Parathyroid adenoma (tissue), 2 donors: Measurements from ENCODE around the gene ARMC9.

Experiments
- H2AFZ ChIP-seq: fragments of 300-600 bp; sonication (generic); one replicate; pipeline ENCODE4 v1.7.0; 2017; ENCODE audit warnings: antibody characterized with exemption, mild to moderate bottlenecking
- H3K27ac ChIP-seq: fragments of 300-600 bp; sonication (generic); one replicate; pipeline ENCODE4 v1.7.0; 2017
- H3K27me3 ChIP-seq: fragments of 300-600 bp; sonication (generic); one replicate; pipeline ENCODE4 v1.7.0; 2017; ENCODE audit warnings: low read length; ENCODE audit not compliant: control insufficient read depth, insufficient read depth
- H3K36me3 ChIP-seq: fragments of 300-600 bp; sonication (generic); one replicate; pipeline ENCODE4 v1.7.0; 2017; ENCODE audit warnings: low read length; ENCODE audit not compliant: control insufficient read depth, insufficient read depth
- H3K4me1 ChIP-seq: fragments of 300-600 bp; sonication (generic); one replicate; pipeline ENCODE4 v1.7.0; 2017; ENCODE audit warnings: control low read depth
- H3K4me2 ChIP-seq: fragments of 300-600 bp; sonication (generic); one replicate; pipeline ENCODE4 v1.7.0; 2017; ENCODE audit warnings: low read length
- H3K4me3 ChIP-seq: fragments of 300-600 bp; sonication (generic); one replicate; pipeline ENCODE4 v1.7.0; 2017; ENCODE audit warnings: low read depth, low read length
- H3K79me2 ChIP-seq: fragments of 300-600 bp; sonication (generic); one replicate; pipeline ENCODE4 v1.7.0; 2017; ENCODE audit warnings: control low read depth
- H3K9ac ChIP-seq: fragments of 300-600 bp; sonication (generic); one replicate; pipeline ENCODE4 v1.7.0; 2017; ENCODE audit warnings: mild to moderate bottlenecking
- H3K9me3 ChIP-seq: fragments of 300-600 bp; sonication (generic); one replicate; pipeline ENCODE4 v1.7.0; 2017; ENCODE audit warnings: low read length; ENCODE audit not compliant: control insufficient read depth
- TF ChIP-seq, protein P1 (sequence below): fragments of 300-600 bp; sonication (generic); IDR thresholded peaks from one replicate; pipeline ENCODE4 v1.7.0; 2017; ENCODE audit warnings: antibody characterized with exemption, mild to moderate bottlenecking
- donor health status: primary hyperparathyroidism.

ARMC9 gene

DNA sequence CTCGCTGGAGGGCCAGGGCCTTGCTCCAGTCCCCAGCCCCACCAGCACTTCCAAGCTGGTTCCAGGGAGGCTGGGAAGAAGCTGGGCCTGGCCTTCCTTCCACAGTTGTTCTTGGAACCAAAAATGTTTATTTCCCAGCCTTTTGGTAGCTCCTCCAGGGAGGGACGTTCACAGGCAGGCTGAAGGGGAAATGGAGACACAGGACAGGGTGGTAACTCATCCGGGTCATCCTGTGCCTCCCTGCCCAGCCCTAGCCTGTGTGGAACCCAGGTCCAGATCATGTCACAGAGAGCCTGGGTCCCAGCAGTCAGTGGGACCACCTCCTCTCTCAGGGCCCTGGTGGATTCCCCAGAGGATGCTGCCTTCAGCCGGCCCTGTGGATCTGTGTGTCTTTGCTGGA is 12.5 kb upstream of the ARMC9 start:
- Histone ChIP-seq H3K79me2 (no peaks in the 10 kb centered on the region), H2AFZ (no peak overlapping the region), H3K27ac (no peak overlapping the region), H3K9me3 (no peaks in the 10 kb centered on the region), H3K9ac (no peak overlapping the region), H3K4me2 (no peak overlapping the region), H3K4me3 (no peak overlapping the region), H3K36me3 (no peaks in the 10 kb centered on the region), H3K27me3 (no peaks in the 10 kb centered on the region), H3K4me1 (peaks cover 7% of the 10 kb centered on the region)
- TF ChIP-seq, protein P1, sequence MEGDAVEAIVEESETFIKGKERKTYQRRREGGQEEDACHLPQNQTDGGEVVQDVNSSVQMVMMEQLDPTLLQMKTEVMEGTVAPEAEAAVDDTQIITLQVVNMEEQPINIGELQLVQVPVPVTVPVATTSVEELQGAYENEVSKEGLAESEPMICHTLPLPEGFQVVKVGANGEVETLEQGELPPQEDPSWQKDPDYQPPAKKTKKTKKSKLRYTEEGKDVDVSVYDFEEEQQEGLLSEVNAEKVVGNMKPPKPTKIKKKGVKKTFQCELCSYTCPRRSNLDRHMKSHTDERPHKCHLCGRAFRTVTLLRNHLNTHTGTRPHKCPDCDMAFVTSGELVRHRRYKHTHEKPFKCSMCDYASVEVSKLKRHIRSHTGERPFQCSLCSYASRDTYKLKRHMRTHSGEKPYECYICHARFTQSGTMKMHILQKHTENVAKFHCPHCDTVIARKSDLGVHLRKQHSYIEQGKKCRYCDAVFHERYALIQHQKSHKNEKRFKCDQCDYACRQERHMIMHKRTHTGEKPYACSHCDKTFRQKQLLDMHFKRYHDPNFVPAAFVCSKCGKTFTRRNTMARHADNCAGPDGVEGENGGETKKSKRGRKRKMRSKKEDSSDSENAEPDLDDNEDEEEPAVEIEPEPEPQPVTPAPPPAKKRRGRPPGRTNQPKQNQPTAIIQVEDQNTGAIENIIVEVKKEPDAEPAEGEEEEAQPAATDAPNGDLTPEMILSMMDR: no peak

GRCh38 chr2:231186325-231186724 is 12.1 kb upstream of the ARMC9 start:
- H3K4me1 ChIP-seq: peaks cover 7% of the 10 kb centered on the region
- TF ChIP-seq, protein P1: no peak
- no peaks in the 10 kb centered on the region for H3K36me3 ChIP-seq
- no peak overlapping the region for H3K27ac ChIP-seq
- no peak overlapping the region for H3K4me3 ChIP-seq
- no peaks in the 10 kb centered on the region for H3K79me2 ChIP-seq
- no peaks in the 10 kb centered on the region for H3K9me3 ChIP-seq
- H3K27me3 ChIP-seq: no peaks in the 10 kb centered on the region
- H3K9ac ChIP-seq: no peak overlapping the region
- no peak overlapping the region for H2AFZ ChIP-seq
- no peak overlapping the region for H3K4me2 ChIP-seq

GRCh38 chr2:231187736-231188505 is 10.5 kb upstream of the ARMC9 start:
- Histone ChIP-seq H3K27ac (no peak overlapping the region), H3K4me1 (no peaks in the 10 kb centered on the region), H3K36me3 (no peaks in the 10 kb centered on the region), H3K9me3 (no peaks in the 10 kb centered on the region), H3K79me2 (no peaks in the 10 kb centered on the region), H3K4me3 (no peak overlapping the region), H2AFZ (no peak overlapping the region), H3K27me3 (no peaks in the 10 kb centered on the region), H3K4me2 (no peak overlapping the region), H3K9ac (no peak overlapping the region)
- TF ChIP-seq, protein P1: no peak

- Histone ChIP-seq H3K4me2 (no peak overlapping the region), H3K9me3 (no peaks in the 10 kb centered on the region), H3K4me3 (no peak overlapping the region), H2AFZ (no peak overlapping the region), H3K36me3 (no peaks in the 10 kb centered on the region), H3K9ac (no peak overlapping the region), H3K27ac (no peak overlapping the region), H3K27me3 (no peaks in the 10 kb centered on the region), H3K4me1 (no peaks in the 10 kb centered on the region), H3K79me2 (no peaks in the 10 kb centered on the region)
- TF ChIP-seq, protein P1: no peak
Observed at GRCh38 chr2:231188506-231189170, 9.8 kb upstream of the ARMC9 start.
